GM18870 (cell line): ENCODE data around the gene TRPM3.
"Not testable (repeated sequence)": the region's sequence is repeated elsewhere in the genome, so short reads cannot be mapped to it uniquely, and the experiment has no call there.

Experiments used
- ATAC-seq: cut with Tn5 transposase; IDR thresholded peaks from one replicate; pipeline ENCODE4 v1.9.1; 2021; ENCODE audit warnings: moderate library complexity; ENCODE audit not compliant: unreplicated experiment

TRPM3 gene

GRCh38 chr9:71003346-71003745 is 118.1 kb downstream of the TRPM3 start:
- no peak for ATAC-seq

GRCh38 chr9:71001780-71002386 is 119.5 kb downstream of the TRPM3 start:
- ATAC-seq: no peak

- no peak for ATAC-seq
Observed at GRCh38 chr9:70998962-70999361, 122.5 kb downstream of the TRPM3 start.

GRCh38 chr9:70995511-70995910 is 125.9 kb downstream of the TRPM3 start:
- no peak for ATAC-seq

GRCh38 chr9:70994582-70994981 is 126.8 kb downstream of the TRPM3 start:
- no peak for ATAC-seq

GRCh38 chr9:70988551-70988950 is 132.9 kb downstream of the TRPM3 start:
- ATAC-seq: no peak

DNA sequence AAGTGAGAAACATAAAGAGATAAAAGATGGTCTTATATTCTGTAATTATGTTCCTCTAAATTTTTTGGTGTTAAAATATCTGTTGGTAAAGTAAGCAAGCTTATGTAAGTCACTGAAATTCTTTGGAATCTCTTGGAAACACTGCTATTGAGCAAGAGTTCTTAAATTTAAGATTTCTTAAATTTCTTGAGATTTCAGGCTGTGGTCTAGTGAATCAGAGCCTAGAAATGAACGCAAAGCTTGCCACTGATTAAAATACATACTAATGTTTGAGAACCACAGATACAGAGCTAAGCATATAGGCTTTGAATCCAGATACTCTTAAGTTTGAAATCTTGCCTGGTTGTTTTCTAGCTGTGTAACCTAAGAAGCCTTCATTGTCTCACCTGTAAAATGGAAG is 133.4 kb downstream of the TRPM3 start:
- no peak for ATAC-seq

DNA sequence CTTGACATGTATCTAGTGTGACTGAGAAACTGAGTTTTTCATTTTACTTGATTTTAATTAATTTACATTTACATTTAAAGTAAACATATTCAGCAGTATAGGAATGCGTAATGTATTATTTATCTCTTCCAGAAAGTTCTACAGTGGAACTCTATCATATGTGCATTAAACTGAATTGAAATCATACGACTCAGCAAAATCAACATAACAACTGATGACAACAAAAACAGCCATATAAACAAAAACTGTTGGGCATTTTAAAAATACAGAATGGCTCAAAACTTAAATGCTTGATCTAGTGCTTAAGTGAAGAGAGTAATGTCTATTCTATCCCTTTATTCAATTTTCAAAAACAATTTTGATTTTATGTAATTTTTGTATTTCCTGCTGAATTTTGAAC is 134.4 kb downstream of the TRPM3 start:
- ATAC-seq: no peak

DNA sequence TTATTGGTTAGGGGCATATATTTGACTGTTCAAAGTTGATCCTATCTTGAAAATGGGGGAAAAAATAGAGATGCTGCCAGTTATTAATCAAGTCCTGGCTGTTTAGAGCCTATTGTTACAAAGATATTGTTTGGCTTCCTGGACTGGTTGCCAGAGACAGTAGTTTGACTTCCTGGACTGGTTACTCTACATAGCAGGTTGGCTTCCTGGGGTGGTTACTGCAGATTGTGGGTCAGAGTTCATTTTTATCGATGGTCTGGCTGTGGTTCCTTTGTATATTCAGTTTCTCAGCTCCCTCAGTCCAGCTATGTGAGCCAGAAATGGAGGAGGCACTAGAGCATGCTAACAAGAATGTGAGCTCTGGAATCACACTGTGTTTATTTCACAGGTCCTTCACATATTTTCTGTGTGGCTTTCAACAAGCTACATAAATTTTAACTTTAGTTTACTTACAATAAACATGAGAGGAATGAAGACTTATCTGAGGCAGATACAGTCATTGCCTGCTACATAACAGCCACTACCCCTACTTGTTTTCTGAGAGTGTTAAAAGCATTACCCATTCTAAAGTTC is 137.6 kb downstream of the TRPM3 start:
- ATAC-seq: no peak

DNA sequence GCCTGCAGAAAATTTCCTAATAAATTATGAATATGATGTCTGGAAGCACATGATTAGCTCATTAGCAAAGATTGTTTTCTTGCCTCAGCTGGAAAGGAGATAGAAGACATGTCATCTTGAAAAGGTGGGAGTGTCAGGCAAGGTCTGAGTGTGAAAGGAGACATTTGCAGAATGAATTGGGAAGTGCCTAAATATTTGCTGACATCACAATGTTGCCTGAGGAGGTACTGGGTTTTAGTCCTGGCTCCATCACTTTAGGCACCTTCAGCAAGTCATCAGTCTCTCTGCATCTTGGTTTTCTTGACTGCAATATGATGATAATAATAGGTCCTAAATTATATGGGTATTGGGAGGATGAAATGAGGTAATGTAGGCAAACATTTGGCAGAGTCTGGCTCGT is 140.1 kb downstream of the TRPM3 start:
- ATAC-seq: no peak

GRCh38 chr9:70979966-70980365 is 141.5 kb downstream of the TRPM3 start:
- no peak for ATAC-seq

DNA sequence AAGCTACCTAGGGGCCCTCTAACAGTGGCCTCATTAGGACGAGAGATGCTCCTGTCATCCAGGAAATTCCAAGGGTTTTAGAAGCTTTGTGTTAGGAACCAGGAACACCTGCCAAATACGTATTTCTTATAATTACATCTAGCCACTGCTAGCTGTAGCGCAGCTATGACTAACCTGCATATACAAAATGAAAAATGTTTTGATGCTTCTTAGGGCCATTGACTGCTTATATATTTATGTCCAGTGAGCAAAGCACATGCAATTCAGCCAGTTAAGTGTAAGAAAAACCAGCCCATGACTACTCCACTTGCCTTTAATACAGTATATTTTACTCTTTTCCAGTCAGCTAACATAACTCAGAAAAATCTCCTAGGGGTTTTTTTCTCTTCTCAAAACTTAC is 143.3 kb downstream of the TRPM3 start:
- ATAC-seq: no peak

DNA sequence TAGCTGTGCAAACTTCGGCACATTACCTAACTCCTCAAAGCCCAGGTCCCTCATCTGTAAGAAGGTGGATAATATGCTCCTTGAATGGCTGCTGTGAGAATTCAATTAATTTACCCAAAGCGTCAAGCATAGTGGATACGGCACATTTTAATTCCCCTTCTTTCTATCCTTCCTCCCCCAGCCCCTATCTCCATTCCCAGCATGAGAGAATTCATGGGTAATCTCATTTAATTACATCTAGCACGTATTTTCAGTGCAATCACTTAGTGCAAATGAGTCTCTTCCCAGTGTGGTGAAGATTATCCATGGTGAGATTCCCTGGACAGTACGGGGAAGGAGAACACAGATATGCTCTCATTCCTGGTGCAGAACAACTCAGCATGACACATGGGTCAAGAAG is 145.6 kb downstream of the TRPM3 start:
- ATAC-seq: no peak

GRCh38 chr9:70971723-70972122 is 149.7 kb downstream of the TRPM3 start:
- ATAC-seq: no peak

- not testable (repeated sequence) for ATAC-seq
Observed at GRCh38 chr9:70966380-70966779, 155.0 kb downstream of the TRPM3 start.

DNA sequence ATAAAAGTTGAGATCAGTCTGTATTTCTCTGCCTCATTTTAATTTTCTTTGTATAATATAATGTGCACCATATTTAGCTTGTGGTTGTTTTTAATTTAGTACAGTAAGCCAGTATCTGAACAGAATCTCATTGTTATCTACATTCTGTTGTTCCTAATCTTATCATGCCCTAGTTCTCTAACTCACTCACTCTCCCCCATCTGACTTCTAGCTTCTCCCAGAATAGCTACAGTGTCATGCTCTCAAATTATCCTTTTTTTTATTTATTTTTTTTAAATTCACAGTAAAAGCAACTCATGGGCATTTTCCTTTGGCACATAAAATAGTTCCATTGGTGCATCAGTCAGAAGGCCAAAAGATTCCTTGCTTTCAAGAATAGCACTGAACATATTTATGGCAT is 156.6 kb downstream of the TRPM3 start:
- ATAC-seq: no peak

DNA sequence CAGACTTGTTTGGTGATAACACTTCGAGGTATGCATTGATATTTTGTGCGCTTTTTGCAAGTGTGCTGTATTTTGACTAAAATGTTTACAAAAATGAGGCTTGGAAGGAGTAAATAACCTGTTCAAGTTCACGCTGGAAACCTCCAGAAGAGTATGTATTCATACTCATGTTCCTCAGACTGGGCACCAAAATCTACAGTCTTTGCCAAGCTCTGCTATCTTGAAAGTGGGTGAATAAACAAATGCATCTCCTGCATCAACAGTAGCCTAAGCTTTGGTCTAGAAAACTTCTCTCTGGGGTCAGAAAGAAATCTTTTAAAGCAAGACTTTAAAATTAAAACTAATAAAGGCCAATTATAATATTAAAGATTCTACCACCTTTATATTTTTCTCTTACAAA is 157.9 kb downstream of the TRPM3 start:
- ATAC-seq: no peak

- ATAC-seq: no peak
Observed at GRCh38 chr9:70962761-70963440, 158.5 kb downstream of the TRPM3 start.

- no peak for ATAC-seq
Observed at GRCh38 chr9:70959366-70959765, 162.1 kb downstream of the TRPM3 start.

DNA sequence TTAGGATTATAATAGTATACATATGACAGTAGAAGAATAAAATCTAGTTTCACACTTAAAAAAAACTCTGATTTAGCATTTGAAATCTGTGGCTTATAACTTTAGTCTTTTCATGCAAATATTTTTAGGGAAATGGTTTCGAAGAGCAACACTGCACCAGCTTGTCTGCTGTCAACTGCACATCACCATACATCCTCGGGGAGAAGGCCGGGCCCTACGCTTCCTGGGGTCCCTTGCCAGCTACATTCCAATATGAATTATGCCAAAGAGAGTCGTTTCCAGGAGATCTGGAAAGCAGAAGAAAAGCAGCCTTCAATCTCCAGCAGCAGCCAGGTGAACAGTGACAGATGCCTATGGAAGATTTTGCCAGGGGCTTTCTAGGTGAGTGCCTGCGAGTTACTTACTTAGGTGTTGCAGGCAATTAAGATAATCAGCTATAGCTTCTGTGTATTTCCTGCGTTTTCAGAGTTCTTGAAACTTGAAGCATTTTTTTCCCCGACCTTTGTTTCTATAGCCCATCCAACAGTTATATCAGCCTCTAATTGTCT is 166.8 kb downstream of the TRPM3 start:
- no peak for ATAC-seq

DNA sequence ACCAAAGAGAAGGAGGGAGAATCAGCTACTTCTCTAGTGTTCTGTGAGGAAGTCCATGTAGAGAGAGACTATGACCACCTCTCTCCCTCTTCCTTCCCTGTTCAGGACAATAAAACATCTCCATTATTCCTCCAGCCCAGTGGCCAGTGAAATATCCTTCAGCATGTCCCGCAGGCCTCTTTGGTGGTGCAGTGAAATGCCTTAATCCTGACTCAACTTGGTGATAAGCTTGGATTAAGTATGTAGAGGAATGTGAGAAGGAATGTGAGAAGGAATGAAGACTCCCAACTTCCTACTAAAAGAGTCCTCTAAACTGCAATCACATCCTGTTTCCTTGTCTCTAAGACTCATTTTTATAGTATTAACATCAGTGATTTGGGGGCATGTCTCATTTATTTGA is 167.3 kb downstream of the TRPM3 start:
- ATAC-seq: no peak
